ENCODE results near the gene ZNF710.

Gene ZNF710

DNA sequence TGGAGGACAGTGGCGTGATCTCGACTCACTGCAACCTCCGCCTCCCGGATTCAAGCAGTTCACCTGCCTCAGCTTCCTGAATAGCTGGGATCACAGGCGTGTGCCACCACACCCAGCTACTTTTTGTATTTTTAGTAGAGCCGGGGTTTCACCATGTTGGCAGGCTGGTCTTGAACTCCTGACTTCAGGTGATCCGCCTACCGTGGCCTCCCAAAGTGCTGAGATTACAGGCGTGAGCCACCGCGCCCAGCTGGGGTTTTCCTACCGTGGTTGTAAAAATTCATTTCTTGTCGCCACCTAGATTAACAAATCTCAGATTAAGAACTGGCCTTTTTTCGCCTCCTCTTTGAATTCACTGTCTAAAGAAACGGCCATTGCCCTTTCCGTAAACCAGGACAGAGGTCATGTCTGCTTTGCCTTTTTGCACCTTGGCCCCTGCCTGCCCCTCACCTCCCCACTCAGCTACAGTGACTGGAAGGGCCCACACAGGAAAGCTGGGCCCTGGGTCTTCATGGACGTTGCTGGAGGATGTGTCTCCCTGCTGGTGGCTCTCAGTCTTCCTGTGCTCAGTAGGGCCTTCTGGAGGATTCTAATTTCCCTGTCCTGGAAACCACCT lies 17.2 kb downstream of the ZNF710 start:
- DNase-seq (ENCODE audit: low read depth), result no peak

DNA sequence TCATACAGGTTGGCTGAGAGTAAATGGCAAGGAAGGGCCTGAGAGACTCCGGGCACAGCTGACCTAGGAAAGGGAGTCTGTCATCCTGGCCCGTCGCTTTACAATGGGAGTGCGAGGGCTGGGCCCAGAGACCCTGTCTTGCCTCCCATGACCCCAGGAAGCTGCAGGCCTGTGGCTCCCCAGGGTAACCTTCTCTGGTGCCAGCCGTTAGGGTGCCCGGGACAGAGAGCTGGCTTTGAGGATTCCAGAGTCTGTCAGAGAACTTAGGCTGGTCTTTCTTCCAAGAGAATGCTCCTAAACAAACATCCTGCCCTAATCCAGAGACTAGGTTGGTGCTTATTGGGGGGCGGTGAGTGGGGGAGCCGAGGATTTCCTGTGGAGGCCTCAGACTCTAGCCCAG lies 18.5 kb downstream of the ZNF710 start:
- DNase-seq (ENCODE audit: low read depth), result no peak

DNA sequence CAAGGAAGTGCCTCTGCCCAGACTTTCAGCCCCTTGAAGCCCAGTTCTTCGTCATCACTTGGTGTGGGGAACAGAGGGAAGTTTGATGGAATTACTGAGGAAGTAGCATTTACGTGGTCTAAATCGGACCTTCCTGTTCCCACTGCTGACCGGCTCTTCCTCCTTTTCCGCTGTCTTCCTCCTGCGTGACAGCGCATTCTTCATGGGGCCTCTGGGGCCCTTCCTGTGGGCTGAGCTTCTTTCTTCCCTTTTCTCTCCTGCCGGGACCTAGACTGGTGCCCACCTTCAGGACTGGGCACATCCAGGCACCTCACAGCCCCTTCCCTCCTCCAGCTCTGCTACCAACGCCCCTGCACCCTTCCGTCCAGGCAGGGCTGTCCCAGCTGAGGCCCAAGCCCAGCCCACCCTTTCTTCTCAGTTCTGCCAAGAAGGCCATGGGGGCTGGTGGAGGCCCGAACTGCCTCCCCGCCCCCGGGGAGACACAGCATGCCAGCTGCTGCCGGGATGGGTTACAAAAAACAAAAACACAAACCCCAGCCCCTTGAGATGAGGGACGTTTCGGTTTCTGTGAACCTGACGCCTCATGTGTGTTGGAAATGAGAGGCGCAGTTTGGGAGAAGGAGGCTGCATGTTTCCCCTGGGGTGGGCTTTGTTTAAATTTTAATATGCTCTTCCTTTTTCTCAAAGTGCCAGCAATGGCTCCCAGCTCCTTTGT lies 19.1 kb downstream of the ZNF710 start:
- DNase-seq (ENCODE audit: low read depth), result no peak

DNA sequence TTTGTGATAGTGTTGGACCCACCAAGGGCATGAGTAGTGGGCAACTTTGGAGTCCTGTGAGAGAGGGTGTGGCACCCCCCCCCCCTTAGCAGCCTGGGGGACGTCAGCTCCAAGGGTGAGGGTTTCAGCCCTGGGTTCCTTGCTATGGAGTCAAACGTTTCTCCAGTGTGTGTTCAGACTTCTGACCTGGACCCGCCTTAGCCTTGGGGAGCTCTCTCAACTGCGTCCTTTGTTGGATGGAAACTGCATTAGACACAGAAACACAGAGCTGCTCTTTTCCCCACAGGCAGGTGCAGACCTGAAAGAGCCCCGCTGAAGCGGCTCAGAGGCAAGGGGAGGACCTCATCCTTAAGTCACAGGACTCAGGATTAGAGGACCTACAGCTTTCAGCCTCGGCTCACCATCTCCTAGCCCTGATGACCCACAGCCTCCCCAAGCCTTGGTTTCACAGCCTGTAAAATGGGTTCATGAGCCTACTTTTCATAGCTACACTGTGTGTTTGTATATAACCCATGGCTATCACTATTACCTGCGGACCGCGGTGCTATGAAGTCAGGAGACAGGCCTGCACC lies 19.9 kb downstream of the ZNF710 start:
- no peak for DNase-seq (ENCODE audit: low read depth)

DNA sequence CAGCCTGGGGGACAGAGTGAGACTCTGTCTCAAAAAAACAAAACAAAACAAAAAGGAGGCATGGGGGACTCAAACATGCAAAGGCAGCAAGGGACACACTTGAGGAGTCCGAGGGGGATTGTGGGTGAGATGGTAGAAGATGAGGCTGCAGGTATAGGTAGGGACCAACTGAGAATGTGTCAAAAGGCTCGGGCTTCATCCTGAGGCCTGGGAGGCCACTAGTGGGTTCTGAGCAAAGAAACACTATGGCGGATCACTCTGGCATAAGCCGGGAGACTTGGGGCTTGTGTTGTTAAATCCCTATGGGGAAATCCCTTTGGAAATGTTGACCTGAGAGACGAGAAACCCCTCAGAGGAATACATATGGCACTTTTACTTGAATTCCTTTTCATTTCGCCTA lies 21.2 kb downstream of the ZNF710 start:
- no peak for DNase-seq (ENCODE audit: low read depth)

DNA sequence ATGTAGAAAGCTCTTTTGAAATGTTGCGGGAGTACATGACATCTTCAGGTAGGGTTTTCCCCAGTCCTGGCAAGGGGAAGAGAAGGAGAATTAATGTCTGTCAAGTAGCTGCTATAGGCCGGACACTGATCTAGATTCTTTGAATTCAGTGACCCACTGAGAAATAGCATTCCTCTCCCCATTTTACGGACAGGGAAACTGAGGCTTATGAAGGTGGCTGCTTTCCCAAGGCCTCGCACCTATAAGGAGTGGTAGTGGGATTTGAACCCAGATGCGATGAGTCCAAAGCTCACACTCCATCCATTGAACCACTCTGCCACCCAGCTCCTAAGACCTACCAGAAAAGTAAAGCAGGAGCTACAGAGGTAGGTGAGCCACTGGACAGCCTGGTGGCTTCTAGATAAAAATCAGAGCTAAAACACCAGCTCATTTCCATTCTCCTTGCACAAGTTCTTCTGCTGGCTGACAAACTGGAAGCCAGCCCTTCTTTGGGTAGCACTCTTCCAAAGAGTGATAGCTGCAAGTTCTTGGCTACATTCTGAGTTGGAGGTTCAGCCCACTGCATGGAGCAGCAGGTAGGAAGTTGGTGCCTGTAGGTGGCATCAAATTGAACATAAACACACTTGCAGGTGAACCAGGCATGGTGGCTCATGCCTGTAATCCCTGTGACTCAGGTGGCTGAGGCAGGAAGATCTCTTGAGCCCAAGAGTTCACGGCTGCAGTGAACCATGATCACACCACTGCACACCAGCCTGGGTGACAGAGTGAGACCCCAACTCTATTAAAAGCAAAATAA lies 22.0 kb downstream of the ZNF710 start:
- DNase-seq (ENCODE audit: low read depth), result no peak

DNA sequence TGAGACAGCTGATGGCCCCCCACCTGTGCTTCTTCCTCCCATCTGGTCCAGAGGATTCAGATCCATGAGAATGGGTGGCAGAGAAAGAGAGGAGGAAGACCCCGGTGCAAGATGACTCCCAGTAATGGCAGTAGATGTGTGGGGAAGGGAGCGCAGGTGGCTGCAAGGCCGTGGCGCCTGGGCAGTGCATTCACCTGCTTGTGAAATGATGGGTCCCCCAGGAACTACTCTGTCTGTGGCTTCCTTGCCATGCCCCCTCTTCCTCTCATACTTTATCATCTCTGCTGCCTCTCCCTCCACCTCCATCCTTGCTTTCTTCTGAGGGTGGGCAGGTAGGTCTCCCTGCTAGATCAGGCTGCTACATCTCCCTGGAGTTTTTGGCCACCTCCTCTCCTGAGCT lies 23.3 kb downstream of the ZNF710 start:
- DNase-seq (ENCODE audit: low read depth), result no peak

DNA sequence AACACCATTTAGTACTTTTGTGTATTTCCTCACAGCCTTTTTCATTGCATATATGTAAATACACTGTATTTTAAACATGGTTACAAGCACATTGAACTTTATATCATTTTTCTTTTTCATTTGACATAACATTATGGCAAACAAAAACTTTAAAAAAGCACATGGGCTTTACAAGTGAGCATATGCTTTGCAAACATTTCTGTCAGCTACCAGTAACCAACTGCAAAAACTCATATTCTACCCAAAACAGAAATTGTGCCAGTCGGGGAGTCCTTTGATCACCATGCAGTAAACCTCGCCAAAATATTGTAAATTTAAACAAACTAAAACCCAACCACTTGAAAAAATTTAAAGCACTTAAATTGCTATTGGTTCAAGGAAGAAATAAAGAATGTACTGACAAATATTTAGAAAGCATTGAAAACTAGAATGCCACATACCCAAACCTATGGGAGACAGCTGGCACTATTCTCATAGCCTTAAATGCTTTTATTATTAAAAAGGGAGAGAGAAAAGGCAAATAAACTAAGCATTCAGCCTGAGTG lies 24.4 kb downstream of the ZNF710 start:
- no peak for DNase-seq (ENCODE audit: low read depth)

DNA sequence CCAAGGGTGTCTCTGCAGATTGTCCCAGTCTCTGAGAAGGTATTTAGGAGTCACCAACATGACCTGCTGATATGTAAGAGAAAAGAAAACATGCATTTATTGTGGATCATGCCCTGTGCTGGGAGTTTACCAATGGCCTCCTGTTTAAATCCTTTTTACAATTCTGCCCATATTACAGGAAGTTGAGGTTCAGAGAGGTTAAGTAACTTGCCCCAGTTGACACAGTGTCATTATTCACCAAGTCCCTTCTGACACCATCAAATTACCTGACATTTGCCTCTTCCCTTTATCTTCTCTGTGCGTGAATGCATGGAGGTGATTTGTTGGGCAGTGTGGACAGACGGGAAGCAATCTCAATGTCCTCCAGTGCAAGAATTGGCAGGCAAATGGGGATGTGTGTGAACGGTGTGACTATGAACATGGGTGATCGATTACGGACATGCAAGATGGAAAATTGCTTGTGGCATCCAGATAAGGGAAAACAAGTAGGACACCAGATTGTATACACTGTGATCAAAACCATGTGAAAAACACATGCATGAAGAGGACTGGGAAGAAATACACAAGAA lies 27.3 kb downstream of the ZNF710 start:
- no peak for DNase-seq (ENCODE audit: low read depth)

DNA sequence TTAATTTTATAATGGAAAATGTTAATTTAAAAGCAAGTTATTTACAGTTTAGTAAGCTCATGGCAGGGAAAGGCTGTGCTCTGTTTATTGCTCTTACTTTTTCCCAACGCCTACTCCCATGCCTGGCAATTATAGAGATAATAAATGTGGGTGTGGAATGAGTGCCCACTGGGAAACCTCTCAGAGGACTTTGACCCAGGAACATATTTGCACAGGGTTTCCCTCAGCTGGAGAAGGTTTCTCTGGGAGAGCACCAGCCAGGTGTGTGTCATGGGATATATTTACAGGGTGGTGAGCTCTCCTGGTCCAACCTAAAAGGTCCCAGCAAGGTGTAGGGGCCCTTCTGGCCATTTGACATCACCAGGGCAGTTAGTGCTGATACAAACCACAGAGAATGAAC lies 27.9 kb downstream of the ZNF710 start:
- no peak for DNase-seq (ENCODE audit: low read depth)

DNA sequence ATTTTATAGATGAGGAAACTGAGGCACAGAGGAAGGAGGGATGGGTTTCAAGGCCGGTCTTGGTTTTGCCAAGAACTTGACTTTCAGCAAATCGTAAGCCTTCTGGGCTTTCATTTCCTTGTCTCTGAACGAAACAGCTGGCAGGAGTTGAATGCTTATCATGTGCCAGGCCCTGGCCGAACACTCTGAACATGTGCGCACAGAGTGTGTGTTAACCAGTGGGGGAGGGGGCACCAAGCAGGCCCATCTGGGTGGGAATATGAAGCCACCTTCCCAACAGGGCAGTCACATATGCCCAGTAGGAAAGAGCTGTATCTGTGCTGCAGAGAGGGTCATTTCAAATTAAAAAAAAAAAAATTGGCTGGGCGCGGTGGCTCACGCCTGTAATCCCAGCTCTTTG lies 29.3 kb downstream of the ZNF710 start:
- DNase-seq (ENCODE audit: low read depth), result no peak

DNA sequence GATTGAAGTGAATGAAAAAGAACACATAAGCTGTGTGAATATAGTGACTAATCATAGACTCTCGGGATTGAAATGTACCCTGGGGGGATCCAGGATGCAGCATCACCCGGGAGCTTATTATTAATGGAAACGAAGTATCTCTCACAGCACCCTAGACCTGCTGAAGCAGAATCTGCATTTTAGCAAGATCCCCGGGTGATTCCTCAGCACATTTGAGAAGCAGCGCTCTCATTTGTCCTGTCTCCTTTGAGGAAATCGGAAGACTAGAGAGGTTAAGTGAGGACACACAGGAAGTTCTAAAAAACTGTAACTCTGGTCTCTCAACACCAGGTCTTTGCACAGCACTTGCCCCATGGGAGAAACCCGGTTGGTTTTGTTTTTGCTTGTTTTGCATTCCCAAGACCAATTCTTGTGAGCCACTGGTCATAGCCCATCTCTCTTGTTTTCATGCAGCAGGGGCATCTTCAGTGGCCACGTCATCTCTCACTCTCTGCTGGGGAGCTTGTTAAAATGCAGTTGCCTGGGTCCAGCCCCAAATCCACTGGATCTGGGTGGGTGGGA lies 30.2 kb downstream of the ZNF710 start:
- DNase-seq (ENCODE audit: low read depth), result no peak

DNA sequence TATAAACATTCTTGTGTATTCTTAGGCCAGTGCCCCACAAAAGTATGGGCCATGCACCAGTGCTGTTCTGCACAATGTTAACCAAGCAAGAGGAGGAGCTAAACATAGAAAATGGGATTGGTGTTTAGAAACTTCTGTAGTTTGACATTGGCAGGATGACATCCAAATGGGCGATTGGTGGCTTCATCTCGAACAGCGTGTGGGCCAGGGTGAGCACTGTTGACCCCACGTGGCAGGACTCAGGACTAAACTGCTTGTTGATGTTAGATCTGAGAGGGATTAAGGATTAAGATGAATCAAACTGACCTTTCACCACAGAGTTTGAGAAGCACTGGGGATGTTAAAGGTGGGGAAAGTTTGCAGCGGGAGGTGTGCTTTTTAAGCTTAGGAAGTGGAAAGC lies 31.9 kb downstream of the ZNF710 start:
- no peak for DNase-seq (ENCODE audit: low read depth)

DNA sequence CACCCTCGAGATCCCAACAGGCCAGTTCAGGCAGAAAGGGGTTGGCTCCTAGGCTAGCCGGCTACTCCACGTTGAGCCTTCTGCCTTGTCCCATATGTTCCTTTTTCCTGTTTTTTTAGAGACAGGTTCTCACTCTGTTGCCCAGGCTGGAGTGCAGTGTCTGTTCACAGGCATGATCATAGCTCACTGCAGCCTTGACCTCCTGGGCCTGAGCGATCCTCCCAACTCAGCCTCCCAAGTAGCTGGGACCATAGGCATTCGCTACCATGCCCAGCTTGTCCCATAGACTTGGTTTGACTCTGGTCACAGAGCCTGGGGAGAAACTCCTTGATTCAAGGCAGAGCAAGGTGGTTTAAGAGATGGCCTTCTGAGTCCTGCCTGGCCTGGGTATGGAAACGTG lies 32.3 kb downstream of the ZNF710 start:
- DNase-seq (ENCODE audit: low read depth), result no peak

DNA sequence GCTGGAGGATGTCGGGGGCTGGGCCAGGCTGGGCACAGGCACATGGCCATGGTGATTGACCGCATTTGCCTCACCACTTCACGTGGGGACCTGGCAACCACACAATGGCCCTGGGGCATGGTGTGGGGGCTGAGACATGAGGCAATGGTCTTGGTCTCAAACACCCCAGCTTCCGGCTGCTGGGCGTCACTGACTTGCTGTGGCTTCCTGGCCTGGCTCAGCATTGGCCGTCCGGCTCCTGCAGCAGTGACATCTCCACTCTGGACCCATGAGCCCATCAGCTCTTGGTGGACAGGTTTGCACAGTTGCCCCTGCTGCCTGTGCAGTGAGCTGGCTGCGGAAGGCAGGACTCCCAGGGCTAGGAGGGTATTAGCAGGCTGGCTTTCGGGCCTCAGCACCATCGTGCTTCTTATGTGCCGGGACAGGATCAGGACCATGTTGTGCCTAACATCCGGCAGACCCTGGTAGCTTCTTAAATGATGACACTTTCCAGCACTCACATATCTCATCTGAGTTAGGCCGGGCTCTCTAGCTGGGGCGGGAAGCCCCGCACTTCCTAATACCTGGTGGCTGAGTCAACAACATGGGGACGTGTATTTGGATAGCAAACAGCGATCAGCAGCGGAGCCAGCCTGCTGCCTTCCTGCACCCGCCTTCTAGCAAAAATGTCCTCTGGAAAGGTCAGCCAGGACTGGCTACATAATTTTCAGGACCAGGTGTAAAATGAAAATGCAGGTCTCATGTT lies 34.1 kb downstream of the ZNF710 start:
- DNase-seq (ENCODE audit: low read depth), result no peak

DNA sequence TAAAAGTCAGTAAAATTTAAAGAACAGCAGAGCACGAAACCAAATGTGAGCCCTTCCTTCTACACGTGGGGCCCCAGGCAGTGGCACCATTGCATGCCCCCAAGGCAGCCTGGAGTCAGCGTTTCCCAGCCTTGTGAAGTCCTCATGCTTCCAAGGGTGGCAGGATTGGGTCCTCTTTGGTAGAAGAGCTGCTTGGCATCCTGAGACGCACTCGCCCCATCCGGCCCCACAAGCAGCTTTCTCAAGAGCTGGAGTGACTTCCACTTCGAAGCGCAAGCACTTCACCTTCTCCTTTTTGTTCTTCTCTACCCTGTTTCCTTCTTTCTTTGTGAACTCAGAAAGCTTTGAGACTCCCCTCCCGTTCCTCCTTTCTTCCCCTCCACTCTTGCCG lies 34.7 kb downstream of the ZNF710 start:
- no peak for DNase-seq (ENCODE audit: low read depth)

DNA sequence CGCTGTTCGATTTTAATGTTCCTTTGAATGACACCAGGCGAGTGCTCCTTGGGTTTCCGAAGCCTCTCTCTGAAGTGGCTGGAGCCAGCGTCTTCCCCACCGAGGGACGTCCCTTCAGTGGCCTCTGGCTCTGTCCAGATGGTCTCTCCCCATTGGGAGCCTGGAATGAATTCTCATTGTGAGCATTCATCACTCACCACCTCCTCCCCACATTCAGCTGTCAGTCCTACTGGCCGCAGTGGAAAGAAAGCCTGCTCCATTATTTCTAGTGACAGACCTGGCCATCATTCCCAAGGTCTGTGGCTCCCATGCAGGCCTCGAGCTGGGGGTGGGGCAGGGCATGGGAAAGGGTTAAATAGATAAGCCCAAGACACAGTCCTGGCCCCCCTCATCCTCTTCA lies 35.2 kb downstream of the ZNF710 start:
- no peak for DNase-seq (ENCODE audit: low read depth)

DNA sequence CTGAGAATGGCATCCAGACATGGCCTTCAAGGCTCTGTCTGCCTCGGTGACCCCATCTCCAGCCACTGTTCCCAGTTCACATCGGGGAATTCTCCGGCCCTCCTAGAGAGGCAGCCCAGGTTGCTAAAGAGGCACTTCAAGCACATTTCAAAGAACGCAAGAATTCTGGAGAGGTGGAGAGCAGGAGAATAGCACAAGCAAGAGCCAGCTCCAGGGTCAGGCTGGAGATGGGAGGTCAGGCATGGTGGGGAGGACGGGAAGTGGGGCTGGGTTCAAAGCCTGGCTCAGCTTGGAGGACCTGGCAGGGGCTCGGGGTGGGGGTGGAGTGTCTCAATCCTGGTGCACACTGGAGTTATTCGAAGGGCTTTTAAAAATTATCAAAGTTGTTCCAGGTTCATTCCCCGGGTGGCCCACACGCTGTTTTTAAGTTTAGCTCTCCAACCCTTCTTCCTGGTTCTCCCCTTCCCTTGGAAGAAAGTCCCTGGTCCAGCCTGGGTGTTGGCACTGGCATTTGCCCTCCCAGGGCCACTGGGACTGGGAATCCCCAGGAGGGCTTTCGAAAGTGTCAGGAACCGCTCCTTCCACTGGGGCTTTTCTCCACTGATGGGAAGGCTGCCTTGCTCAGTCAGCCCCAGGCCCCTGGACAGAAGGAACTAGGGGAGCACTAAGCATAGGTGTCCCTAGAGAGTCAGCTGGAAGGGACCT lies 35.8 kb downstream of the ZNF710 start:
- DNase-seq (ENCODE audit: low read depth), result no peak

DNA sequence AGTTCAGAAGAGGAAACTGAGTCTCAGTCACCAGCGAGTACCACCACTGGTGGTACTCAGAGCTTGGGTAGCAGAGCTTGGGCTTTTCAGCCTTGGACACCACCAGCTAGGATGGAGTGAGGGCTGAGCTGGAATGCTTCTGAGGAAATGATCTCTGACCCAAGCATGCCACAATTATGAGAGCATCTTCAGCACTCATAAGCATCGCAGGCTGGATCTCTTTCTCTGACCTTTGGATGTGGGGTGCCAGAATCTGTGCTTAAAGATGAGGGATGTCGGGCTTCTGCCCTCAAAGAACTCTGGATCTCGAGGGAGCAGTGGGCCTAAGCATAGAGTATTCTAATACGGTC lies 36.4 kb downstream of the ZNF710 start:
- DNase-seq (ENCODE audit: low read depth), result no peak

DNA sequence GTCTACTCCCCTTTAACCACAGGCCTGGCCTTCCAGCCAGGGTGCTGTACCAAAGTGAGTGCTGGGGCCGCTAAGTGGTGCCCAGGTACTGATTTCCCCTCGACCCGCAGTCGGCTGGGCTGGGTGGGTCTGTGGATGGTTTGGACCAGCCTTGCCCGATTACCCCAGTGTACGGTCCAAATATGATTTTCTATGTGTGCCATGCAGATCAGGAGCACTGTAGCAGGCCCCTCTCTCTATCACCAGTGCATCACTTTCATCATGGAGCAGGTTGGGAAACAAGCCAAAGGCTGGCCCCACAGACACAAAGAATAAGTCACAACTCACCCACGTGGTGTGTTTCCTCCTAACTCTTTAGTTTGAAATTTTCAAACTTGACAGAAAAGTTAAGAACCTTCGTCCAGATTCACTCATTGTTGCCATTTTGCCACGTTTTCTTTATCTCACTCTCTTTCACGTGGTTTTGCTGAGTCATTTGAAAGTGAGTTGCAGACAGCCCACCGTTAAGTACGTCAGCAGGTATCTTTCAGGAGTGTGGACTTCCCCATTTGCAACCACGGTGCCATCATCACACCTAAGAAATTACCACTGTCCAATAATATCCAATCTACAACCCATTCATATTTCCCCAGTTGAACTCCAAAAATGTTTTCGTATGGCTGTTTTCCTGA lies 37.0 kb downstream of the ZNF710 start:
- no peak for DNase-seq (ENCODE audit: low read depth)

Measured in T follicular helper cell (primary cell).